IMR-90 (cell line): Measurements from ENCODE around the gene FUS. TPM values are rescaled to one million over a fixed set of nuclear protein-coding genes. Genes with fewer than 3 reads are reported as not detected.

ENCODE experiments used
- ATAC-seq: fragments of 200-7000 bp; cut with Tn5 transposase; 2 replicates; pipeline ENCODE4 v1.9.1; 2020; ENCODE audit warnings: low read depth, mild to moderate bottlenecking, moderate library complexity
- BruUV-seq: library from RNA; stranded (reverse); fragments of 400-500 nt; replicated peaks from 2 replicates; lab custom pipeline; 2021; lab: Mats Ljungman, UMichigan
- CTCF ChIA-PET: fragments of 300-600 bp; formaldehyde crosslinking; extraction: SDS; loops from one replicate; lab custom pipeline; 2021; ENCODE audit warnings: antibody characterized with exemption; lab: Yijun Ruan, JAX
- POLR2A ChIA-PET: fragments of 300-600 bp; sonication (Branson Sonifier 250); formaldehyde crosslinking; loops from one replicate; lab custom pipeline; 2022; ENCODE audit warnings: antibody characterized with exemption; ENCODE audit not compliant: unreplicated experiment; lab: Charles Lee
- DNase-seq: peaks from one replicate; pipeline ENCODE4 v3.0.0; 2013
- H2AFZ ChIP-seq: replicated peaks from 2 replicates; pipeline ENCODE3; 2013; ENCODE audit warnings: low read length, mild to moderate bottlenecking; ENCODE audit not compliant: poor library complexity
- H2AK5ac ChIP-seq: 2 replicates; pipeline ENCODE4 v1.6.1; 2013; ENCODE audit warnings: low read depth, low read length, inconsistent platforms
- H2AK9ac ChIP-seq: replicated peaks from 2 replicates; pipeline ENCODE3; 2013; ENCODE audit warnings: mild to moderate bottlenecking, low read depth, low read length, moderate library complexity; ENCODE audit not compliant: poor library complexity
- H2BK120ac ChIP-seq: 2 replicates; pipeline ENCODE4 v1.6.1; 2013; ENCODE audit warnings: low read depth, low read length, inconsistent platforms
- H2BK15ac ChIP-seq: 3 replicates; pipeline ENCODE4 v1.6.1; 2013; ENCODE audit warnings: low read depth, low read length, inconsistent platforms
- H2BK20ac ChIP-seq: 2 replicates; pipeline ENCODE4 v1.6.1; 2013; ENCODE audit warnings: low read depth, mild to moderate bottlenecking, inconsistent platforms, low read length, moderate library complexity
- H2BK5ac ChIP-seq: 2 replicates; pipeline ENCODE4 v1.6.1; 2013; ENCODE audit warnings: mild to moderate bottlenecking, low read depth, low read length, inconsistent platforms; ENCODE audit not compliant: poor library complexity, severe bottlenecking
- H3K14ac ChIP-seq: replicated peaks from 2 replicates; pipeline ENCODE4 v1.6.1; 2013; ENCODE audit warnings: low read depth, low read length, inconsistent platforms
- H3K18ac ChIP-seq: 2 replicates; pipeline ENCODE4 v1.6.1; 2013; ENCODE audit warnings: low read depth, low read length, control low read depth
- H3K23ac ChIP-seq: 2 replicates; pipeline ENCODE4 v1.6.1; 2013; ENCODE audit warnings: low read depth, low read length, inconsistent platforms
- H3K27ac ChIP-seq: 2 replicates; pipeline ENCODE4 v1.5.1; 2013; ENCODE audit warnings: mild to moderate bottlenecking, control low read depth, low read length; ENCODE audit not compliant: insufficient read depth
- H3K27me3 ChIP-seq: 2 replicates; pipeline ENCODE4 v1.6.1; 2013; ENCODE audit warnings: low read length; ENCODE audit not compliant: control insufficient read depth, insufficient read depth
- H3K36me3 ChIP-seq: 2 replicates; pipeline ENCODE4 v1.6.1; 2013; ENCODE audit warnings: low read length, mixed read lengths; ENCODE audit not compliant: control insufficient read depth, insufficient read depth
- H3K4ac ChIP-seq: 2 replicates; pipeline ENCODE4 v1.6.1; 2013; ENCODE audit warnings: low read depth, low read length, inconsistent platforms
- H3K4me1 ChIP-seq: 2 replicates; pipeline ENCODE4 v1.6.1; 2013; ENCODE audit warnings: low read length, mixed read lengths; ENCODE audit not compliant: control insufficient read depth, insufficient read depth
- H3K4me2 ChIP-seq: 2 replicates; pipeline ENCODE4 v1.6.1; 2013; ENCODE audit warnings: low read depth, mild to moderate bottlenecking, control low read depth, low read length, moderate library complexity
- H3K4me3 ChIP-seq: 2 replicates; pipeline ENCODE4 v1.5.1; 2013; ENCODE audit warnings: low read depth, mild to moderate bottlenecking, control low read depth, low read length, moderate library complexity; ENCODE audit not compliant: insufficient read depth
- H3K56ac ChIP-seq: 2 replicates; pipeline ENCODE4 v1.6.1; 2013; ENCODE audit warnings: low read length, inconsistent platforms; ENCODE audit not compliant: insufficient read depth; ENCODE audit errors: extremely low read depth
- H3K79me1 ChIP-seq, 2 experiments: 2 replicates each; pipeline ENCODE4 v1.6.1; 2013; ENCODE audit warnings: low read length in 2 of 2, inconsistent platforms in 1 of 2, low read depth in 1 of 2
- H3K9ac ChIP-seq: 2 replicates; pipeline ENCODE4 v1.6.1; 2013; ENCODE audit warnings: low read depth, low read length, control low read depth
- H3K9me1 ChIP-seq: 2 replicates; pipeline ENCODE4 v1.6.1; 2013; ENCODE audit warnings: low read length, inconsistent platforms; ENCODE audit not compliant: insufficient read depth
- H3K9me3 ChIP-seq: 2 replicates; pipeline ENCODE4 v1.6.1; 2013; ENCODE audit warnings: low read length; ENCODE audit not compliant: control insufficient read depth, insufficient read depth
- H4K20me1 ChIP-seq: 2 replicates; pipeline ENCODE4 v1.6.1; 2013; ENCODE audit warnings: low read length, inconsistent platforms; ENCODE audit not compliant: insufficient read depth
- H4K5ac ChIP-seq: 2 replicates; pipeline ENCODE4 v1.6.1; 2013; ENCODE audit warnings: mild to moderate bottlenecking, low read depth, low read length, control low read depth
- H4K8ac ChIP-seq, 2 experiments: 2 replicates each; pipeline ENCODE4 v1.6.1; 2013; ENCODE audit warnings: low read depth in 2 of 2, low read length in 2 of 2, control low read depth in 1 of 2, inconsistent platforms in 1 of 2
- H4K91ac ChIP-seq: 2 replicates; pipeline ENCODE4 v1.6.1; 2013; ENCODE audit warnings: low read depth, low read length, inconsistent platforms; ENCODE audit not compliant: insufficient read depth
- MAFK ChIP-seq: IDR thresholded peaks from 2 replicates; pipeline ENCODE4 v1.6.1; 2012; ENCODE audit warnings: low read depth, low read length, improper control_type of control experiment
- MAZ ChIP-seq: IDR thresholded peaks from 2 replicates; pipeline ENCODE4 v1.6.1; 2012; ENCODE audit warnings: low read depth, mild to moderate bottlenecking, low read length, improper control_type of control experiment, moderate library complexity, borderline replicate concordance
- MXI1 ChIP-seq: IDR thresholded peaks from 2 replicates; pipeline ENCODE4 v1.6.1; 2012; ENCODE audit warnings: low read depth, mild to moderate bottlenecking, low read length, moderate library complexity, borderline replicate concordance
- NFE2L2 ChIP-seq: fragments of 150-350 bp; IDR thresholded peaks from 2 replicates; pipeline ENCODE4 v1.6.1; 2016; ENCODE audit warnings: low read depth, mild to moderate bottlenecking, low read length
- RAD21 ChIP-seq: IDR thresholded peaks from 2 replicates; pipeline ENCODE4 v1.6.1; 2012; ENCODE audit warnings: low read length, improper control_type of control experiment
- RCOR1 ChIP-seq: IDR thresholded peaks from 2 replicates; pipeline ENCODE4 v1.6.1; 2012; ENCODE audit warnings: mild to moderate bottlenecking, low read length, improper control_type of control experiment; ENCODE audit not compliant: insufficient replicate concordance
- SMC3 ChIP-seq: fragments of 150-350 bp; IDR thresholded peaks from 2 replicates; pipeline ENCODE4 v1.6.1; 2016; ENCODE audit warnings: low read depth, mild to moderate bottlenecking, antibody characterized with exemption, low read length, moderate library complexity
- WGBS, 2 experiments: methylation state at CpG; one replicate each; pipeline versions ENCODE4 v1.1.5 to v1.1.7; 2013; ENCODE audit warnings: missing lambda C conversion rate in 2 of 2; ENCODE audit not compliant: insufficient read length in 1 of 2; ENCODE audit errors: extremely low coverage in 2 of 2; 5-methylcytosine and 5-hydroxymethylcytosine counted together
- dilution Hi-C: fragments of 300-500 bp; cut with HindIII; formaldehyde crosslinking; loops from one replicate; pipeline ENCODE4 v1.14.3; 2018; ENCODE audit warnings: low sequenced_read_pairs; ENCODE audit not compliant: unreplicated experiment
- in situ Hi-C: fragments of 300-500 bp; cut with MboI; formaldehyde crosslinking; loops from 3 replicates; pipeline ENCODE4 v1.14.3; 2019; ENCODE audit warnings: low sequenced_read_pairs, inconsistent platforms, mixed read lengths
- intact Hi-C: fragments of 100-400 bp; cut with micrococcal nuclease; formaldehyde crosslinking; loops from 2 replicates; pipeline ENCODE4 v1.10.0; 2022
- polyA plus RNA-seq, 3 experiments: library from polyadenylated mRNA; depleted of rRNA; stranded (reverse); fragments of >200 nt; gene quantifications; 2 replicates each; pipeline ENCODE4 v1.2.3, GENCODE V29; 2012; ENCODE audit warnings: low replicate concordance in 1 of 3
- total RNA-seq: library from RNA; depleted of rRNA; stranded (reverse); fragments of >200 nt; gene quantifications from 2 replicates; pipeline ENCODE4 v1.2.3, GENCODE V29; 2012
- TF ChIP-seq, protein P1 (sequence below): fragments of 150-350 bp; IDR thresholded peaks from 2 replicates; pipeline ENCODE4 v1.6.1; 2016; ENCODE audit warnings: low read depth, mild to moderate bottlenecking, low read length, moderate library complexity, borderline replicate concordance

FUS gene
- total and polyA plus RNA-seq, 2 of the 4 experiments (the other 2 are of a cell fraction), result 42.8 to 340 TPM

DNA sequence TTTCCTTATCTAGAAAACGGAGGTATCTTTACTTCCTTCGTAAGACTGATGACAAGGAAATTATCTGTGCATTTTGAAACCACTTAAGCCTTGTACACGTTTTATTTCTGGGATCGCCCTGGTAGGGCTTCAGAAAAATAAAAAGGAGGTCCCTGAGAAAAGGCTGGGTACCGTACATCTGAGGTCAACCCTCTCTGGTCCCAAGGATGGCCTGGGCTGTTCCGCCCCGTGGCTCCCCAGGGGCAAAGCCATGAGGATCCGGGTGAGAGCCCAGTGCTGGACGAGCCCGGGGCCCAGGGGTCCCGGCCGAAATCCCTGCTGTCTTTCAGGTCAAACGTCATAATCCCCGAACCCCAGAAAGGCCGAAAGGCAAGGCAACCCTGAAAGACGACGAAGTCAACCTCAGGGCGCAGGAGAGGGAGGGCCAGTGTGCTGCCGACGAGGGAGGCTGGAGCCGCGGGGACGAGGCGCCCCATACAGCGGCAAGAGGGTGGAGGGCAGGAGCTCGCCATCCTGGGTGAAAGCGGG lies 656 bp upstream of the FUS start:
- Histone ChIP-seq H4K8ac (peak overlapping the region; percentile 54 to 87), H2BK15ac (no peak overlapping the region), H3K4me2 (peak overlapping the region; percentile 77), H3K27ac (peak overlapping the region; percentile 97), H3K18ac (peak overlapping the region; percentile 74), H3K4me3 (peak overlapping the region; percentile 69), H3K56ac (peak overlapping the region; percentile 83; the same call in 1 of the 2 replicates), H2BK120ac (peak overlapping the region; percentile 59; the same call in 1 of the 2 replicates), H3K9me1 (peaks cover 7% of the 10 kb centered on the region; the same call in 1 of the 2 replicates), H4K20me1 (peaks cover 46% of the 10 kb centered on the region), H3K36me3 (peaks cover 25% of the 10 kb centered on the region), H3K9me3 (no peaks in the 10 kb centered on the region), H2AK5ac (peak overlapping the region; percentile 68), H3K27me3 (no peaks in the 10 kb centered on the region), H2AK9ac (peak overlapping the region; percentile 78), H3K14ac (peak overlapping the region; percentile 95), H3K4me1 (peaks cover 6% of the 10 kb centered on the region; the same call in 1 of the 2 replicates), H3K23ac (peak overlapping the region; percentile 78; the same call in 1 of the 2 replicates), H3K79me1 (peaks cover 0 to 33% of the 10 kb centered on the region in 2 experiments; a peak in 2 of 4 replicates), H4K91ac (peak overlapping the region; percentile 84), H4K5ac (peak overlapping the region; percentile 74), H2BK20ac (no peak overlapping the region), H3K4ac (peak overlapping the region; percentile 91), H2AFZ (peak overlapping the region; percentile 91), H2BK5ac (peak overlapping the region; percentile 91), H3K9ac (peak overlapping the region; percentile 99)
- dilution Hi-C loops (no loop called here), in situ Hi-C loops (no loop called here), intact Hi-C loops (no loop called here)
- WGBS, 2 experiments, result 4% methylated on average over 10 of the region's 27 CpGs; no CpG with 5 or more reads in 1 of the 2 experiments
- TF ChIP-seq RAD21, result no peak
- TF ChIP-seq MAZ, result no peak
- no peak for TF ChIP-seq RCOR1
- no peak for TF ChIP-seq MAFK
- TF ChIP-seq, protein P1, sequence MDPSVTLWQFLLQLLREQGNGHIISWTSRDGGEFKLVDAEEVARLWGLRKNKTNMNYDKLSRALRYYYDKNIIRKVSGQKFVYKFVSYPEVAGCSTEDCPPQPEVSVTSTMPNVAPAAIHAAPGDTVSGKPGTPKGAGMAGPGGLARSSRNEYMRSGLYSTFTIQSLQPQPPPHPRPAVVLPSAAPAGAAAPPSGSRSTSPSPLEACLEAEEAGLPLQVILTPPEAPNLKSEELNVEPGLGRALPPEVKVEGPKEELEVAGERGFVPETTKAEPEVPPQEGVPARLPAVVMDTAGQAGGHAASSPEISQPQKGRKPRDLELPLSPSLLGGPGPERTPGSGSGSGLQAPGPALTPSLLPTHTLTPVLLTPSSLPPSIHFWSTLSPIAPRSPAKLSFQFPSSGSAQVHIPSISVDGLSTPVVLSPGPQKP, result no peak
- no peak for TF ChIP-seq SMC3
- TF ChIP-seq MXI1, result no peak
- TF ChIP-seq NFE2L2, result no peak
- ATAC-seq (peak; percentile 2; the same call in 1 of the 2 replicates), DNase-seq (no peak)
- BruUV-seq, result no TSS peak
- CTCF ChIA-PET, result no interaction called here
- POLR2A ChIA-PET, result interaction anchor here (0.6 to 2.0 kb wide), 6 partner anchors 13 to 77 kb away, joined by 3 to 9 read pairs (median 6); no protein-coding TSS in a partner anchor
